ACC112 (cell line): ENCODE results near the gene BTN2A1.
"Not testable (repeated sequence)": the region's sequence is repeated elsewhere in the genome, so short reads cannot be mapped to it uniquely, and the experiment has no call there.

Experiments
- H2AFZ ChIP-seq: fragments of 200-600 bp; sonication (generic); one replicate; pipeline ENCODE4 v1.6.0; 2017; ENCODE audit warnings: antibody characterized with exemption, low read length; ENCODE audit not compliant: unreplicated experiment
- H3K27ac ChIP-seq: fragments of 200-600 bp; sonication (generic); 2 replicates; pipeline ENCODE4 v1.5.1; 2014; ENCODE audit warnings: low read depth, mild to moderate bottlenecking, antibody characterized with exemption, low read length, moderate library complexity
- H3K27me3 ChIP-seq: fragments of 200-600 bp; sonication (generic); 2 replicates; pipeline ENCODE4 v1.6.1; 2014; ENCODE audit warnings: mild to moderate bottlenecking, antibody characterized with exemption, low read length, moderate library complexity, mixed read lengths; ENCODE audit not compliant: insufficient read depth
- H3K36me3 ChIP-seq: fragments of 200-600 bp; sonication (generic); 2 replicates; pipeline ENCODE4 v1.6.1; 2016; ENCODE audit warnings: mild to moderate bottlenecking, antibody characterized with exemption, low read length, moderate library complexity, mixed read lengths; ENCODE audit not compliant: insufficient read depth
- H3K4me1 ChIP-seq: fragments of 200-600 bp; sonication (generic); one replicate; pipeline ENCODE4 v1.6.1; 2016; ENCODE audit warnings: low read length, mixed read lengths; ENCODE audit not compliant: insufficient read depth, unreplicated experiment, control insufficient read depth
- H3K4me3 ChIP-seq: fragments of 200-600 bp; sonication (generic); 2 replicates; pipeline ENCODE4 v1.5.1; 2014; ENCODE audit warnings: mild to moderate bottlenecking, low read depth, low read length
- H3K79me2 ChIP-seq: fragments of 200-600 bp; sonication (generic); one replicate; pipeline ENCODE4 v1.6.0; 2016; ENCODE audit warnings: low read length; ENCODE audit not compliant: control insufficient read depth, unreplicated experiment, insufficient read depth

BTN2A1 gene

GRCh38 chr6:26433680-26434079, 24.1 kb upstream of the BTN2A1 start:
- H3K4me3 ChIP-seq, H3K27me3 ChIP-seq, H3K79me2 ChIP-seq, H2AFZ ChIP-seq: not testable (repeated sequence)
- H3K36me3 ChIP-seq = peaks cover 17% of the 10 kb centered on the region
- H3K27ac ChIP-seq = peak overlapping the region; percentile 97
- H3K4me1 ChIP-seq = peaks cover 32% of the 10 kb centered on the region

- Histone ChIP-seq H3K4me1 (peaks cover 35% of the 10 kb centered on the region), H3K27ac (no peak overlapping the region), H3K36me3 (peaks cover 7% of the 10 kb centered on the region), H2AFZ (no peak overlapping the region), H3K27me3 (no peaks in the 10 kb centered on the region), H3K4me3 (no peak overlapping the region), H3K79me2 (no peaks in the 10 kb centered on the region)
Observed at GRCh38 chr6:26436018-26436417, 21.7 kb upstream of the BTN2A1 start.

GRCh38 chr6:26437550-26437949, 20.2 kb upstream of the BTN2A1 start:
- Histone ChIP-seq H3K27ac (no peak overlapping the region), H3K4me3 (no peak overlapping the region), H3K36me3 (peaks cover 7% of the 10 kb centered on the region), H3K27me3 (no peaks in the 10 kb centered on the region), H2AFZ (no peak overlapping the region), H3K79me2 (peaks cover 12% of the 10 kb centered on the region), H3K4me1 (peaks cover 24% of the 10 kb centered on the region)

- H3K79me2 ChIP-seq = peaks cover 15% of the 10 kb centered on the region
- H3K36me3 ChIP-seq = peaks cover 7% of the 10 kb centered on the region
- H2AFZ ChIP-seq = no peak overlapping the region
- H3K27me3 ChIP-seq = no peaks in the 10 kb centered on the region
- H3K4me3 ChIP-seq = no peak overlapping the region
- no peak overlapping the region for H3K27ac ChIP-seq
- peaks cover 22% of the 10 kb centered on the region for H3K4me1 ChIP-seq
Observed at GRCh38 chr6:26438000-26438399, 19.8 kb upstream of the BTN2A1 start.

GRCh38 chr6:26439151-26440125, 18.3 kb upstream of the BTN2A1 start:
- Histone ChIP-seq H3K36me3 (peaks cover 7% of the 10 kb centered on the region), H3K27ac (peak overlapping the region; percentile 85), H3K79me2 (peaks cover 15% of the 10 kb centered on the region), H3K4me3 (peak overlapping the region; percentile 82), H3K27me3 (no peaks in the 10 kb centered on the region), H2AFZ (peak overlapping the region; percentile 55), H3K4me1 (peaks cover 15% of the 10 kb centered on the region)

GRCh38 chr6:26440977-26441358, 16.8 kb upstream of the BTN2A1 start:
- Histone ChIP-seq H3K79me2 (peaks cover 15% of the 10 kb centered on the region), H3K4me1 (peaks cover 15% of the 10 kb centered on the region), H2AFZ (no peak overlapping the region), H3K4me3 (peak overlapping the region; percentile 82), H3K36me3 (0 out of 2 replicates have a peak, but pooled peaks cover 5% of the 10 kb centered on the region), H3K27ac (peak overlapping the region; percentile 85), H3K27me3 (no peaks in the 10 kb centered on the region)

- Histone ChIP-seq H3K4me1 (peaks cover 15% of the 10 kb centered on the region), H3K27me3 (no peaks in the 10 kb centered on the region), H3K4me3 (peak overlapping the region; percentile 82), H2AFZ (no peak overlapping the region), H3K27ac (no peak overlapping the region), H3K79me2 (peaks cover 15% of the 10 kb centered on the region), H3K36me3 (0 out of 2 replicates have a peak, but pooled peaks cover 5% of the 10 kb centered on the region)
Observed at GRCh38 chr6:26441977-26442376, 15.8 kb upstream of the BTN2A1 start.

GRCh38 chr6:26445934-26446667, 11.7 kb upstream of the BTN2A1 start:
- Histone ChIP-seq H3K27ac (no peak overlapping the region), H3K79me2 (peaks cover 15% of the 10 kb centered on the region), H2AFZ (no peak overlapping the region)

GRCh38 chr6:26447257-26447656, 10.5 kb upstream of the BTN2A1 start:
- Histone ChIP-seq H2AFZ (no peak overlapping the region), H3K4me3 (no peak overlapping the region), H3K27me3 (no peaks in the 10 kb centered on the region), H3K4me1 (peaks cover 5% of the 10 kb centered on the region), H3K27ac (no peak overlapping the region), H3K36me3 (peaks cover 16% of the 10 kb centered on the region; the same call in 1 of the 2 replicates), H3K79me2 (peaks cover 6% of the 10 kb centered on the region)

More at GRCh38 chr6:26445934-26446667, 11.7 kb upstream of the BTN2A1 start:
- peaks cover 16% of the 10 kb centered on the region; the same call in 1 of the 2 replicates for H3K36me3 ChIP-seq
- no peak overlapping the region for H3K4me3 ChIP-seq
- no peaks in the 10 kb centered on the region for H3K27me3 ChIP-seq
- peaks cover 7% of the 10 kb centered on the region for H3K4me1 ChIP-seq

GRCh38 chr6:26450240-26450639, 7.5 kb upstream of the BTN2A1 start:
- no peak overlapping the region for H2AFZ ChIP-seq
- no peak overlapping the region for H3K27ac ChIP-seq
- peaks cover 11% of the 10 kb centered on the region; the same call in 1 of the 2 replicates for H3K36me3 ChIP-seq
- H3K27me3 ChIP-seq = no peaks in the 10 kb centered on the region
- H3K4me1 ChIP-seq = peaks cover 10% of the 10 kb centered on the region
- no peaks in the 10 kb centered on the region for H3K79me2 ChIP-seq
- H3K4me3 ChIP-seq = no peak overlapping the region
